ENCODE measurements around the gene CCDC152.

CCDC152 gene

GRCh38 chr5:42772265-42772993, 15.8 kb downstream of the CCDC152 start:
- H3K4me3 ChIP-seq (ENCODE audit: low read length): no peak overlapping the region

GRCh38 chr5:42779083-42779482, 22.5 kb downstream of the CCDC152 start:
- TF ChIP-seq, protein P1, sequence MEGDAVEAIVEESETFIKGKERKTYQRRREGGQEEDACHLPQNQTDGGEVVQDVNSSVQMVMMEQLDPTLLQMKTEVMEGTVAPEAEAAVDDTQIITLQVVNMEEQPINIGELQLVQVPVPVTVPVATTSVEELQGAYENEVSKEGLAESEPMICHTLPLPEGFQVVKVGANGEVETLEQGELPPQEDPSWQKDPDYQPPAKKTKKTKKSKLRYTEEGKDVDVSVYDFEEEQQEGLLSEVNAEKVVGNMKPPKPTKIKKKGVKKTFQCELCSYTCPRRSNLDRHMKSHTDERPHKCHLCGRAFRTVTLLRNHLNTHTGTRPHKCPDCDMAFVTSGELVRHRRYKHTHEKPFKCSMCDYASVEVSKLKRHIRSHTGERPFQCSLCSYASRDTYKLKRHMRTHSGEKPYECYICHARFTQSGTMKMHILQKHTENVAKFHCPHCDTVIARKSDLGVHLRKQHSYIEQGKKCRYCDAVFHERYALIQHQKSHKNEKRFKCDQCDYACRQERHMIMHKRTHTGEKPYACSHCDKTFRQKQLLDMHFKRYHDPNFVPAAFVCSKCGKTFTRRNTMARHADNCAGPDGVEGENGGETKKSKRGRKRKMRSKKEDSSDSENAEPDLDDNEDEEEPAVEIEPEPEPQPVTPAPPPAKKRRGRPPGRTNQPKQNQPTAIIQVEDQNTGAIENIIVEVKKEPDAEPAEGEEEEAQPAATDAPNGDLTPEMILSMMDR (conservative IDR thresholded peaks at IDR 0.05; ENCODE audit: low read depth, low read length): no peak
- H3K4me3 ChIP-seq (ENCODE audit: low read length): no peak overlapping the region
- DNase-seq (ENCODE audit: low read depth): no peak

More at GRCh38 chr5:42772265-42772993, 15.8 kb downstream of the CCDC152 start:
- DNase-seq (ENCODE audit: low read depth): no peak
- TF ChIP-seq, protein P1 (conservative IDR thresholded peaks at IDR 0.05; ENCODE audit: low read depth, low read length): no peak

GRCh38 chr5:42781584-42781983, 25.0 kb downstream of the CCDC152 start:
- TF ChIP-seq, protein P1 (conservative IDR thresholded peaks at IDR 0.05; ENCODE audit: low read depth, low read length): no peak
- no peak for DNase-seq (ENCODE audit: low read depth)
- H3K4me3 ChIP-seq (ENCODE audit: low read length): no peak overlapping the region

DNA sequence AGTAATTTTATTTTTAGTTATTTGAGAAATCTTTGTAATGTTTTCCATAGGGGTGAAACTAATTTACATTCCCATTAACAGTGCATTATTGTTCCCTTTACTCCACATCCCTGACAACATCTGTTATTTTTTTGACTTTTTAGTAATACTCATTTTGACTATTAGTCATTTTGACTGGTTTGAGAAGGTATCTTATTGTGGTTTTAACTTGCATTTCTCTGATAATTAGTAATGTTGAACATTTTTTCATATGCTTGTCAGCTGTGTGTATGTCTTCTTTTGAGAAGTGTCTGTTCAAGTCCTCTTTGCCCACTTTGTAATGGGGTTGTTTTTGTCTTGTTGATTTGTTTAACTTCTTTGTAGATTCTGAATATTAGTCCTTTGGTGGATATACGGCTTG, 27.5 kb downstream of the CCDC152 start:
- H3K4me3 ChIP-seq (ENCODE audit: low read length): no peak overlapping the region
- TF ChIP-seq, protein P1 (conservative IDR thresholded peaks at IDR 0.05; ENCODE audit: low read depth, low read length): no peak
- no peak for DNase-seq (ENCODE audit: low read depth)

GRCh38 chr5:42785756-42786155, 29.1 kb downstream of the CCDC152 start:
- TF ChIP-seq, protein P1 (conservative IDR thresholded peaks at IDR 0.05; ENCODE audit: low read depth, low read length): no peak
- H3K4me3 ChIP-seq (ENCODE audit: low read length): no peak overlapping the region
- no peak for DNase-seq (ENCODE audit: low read depth)

DNA sequence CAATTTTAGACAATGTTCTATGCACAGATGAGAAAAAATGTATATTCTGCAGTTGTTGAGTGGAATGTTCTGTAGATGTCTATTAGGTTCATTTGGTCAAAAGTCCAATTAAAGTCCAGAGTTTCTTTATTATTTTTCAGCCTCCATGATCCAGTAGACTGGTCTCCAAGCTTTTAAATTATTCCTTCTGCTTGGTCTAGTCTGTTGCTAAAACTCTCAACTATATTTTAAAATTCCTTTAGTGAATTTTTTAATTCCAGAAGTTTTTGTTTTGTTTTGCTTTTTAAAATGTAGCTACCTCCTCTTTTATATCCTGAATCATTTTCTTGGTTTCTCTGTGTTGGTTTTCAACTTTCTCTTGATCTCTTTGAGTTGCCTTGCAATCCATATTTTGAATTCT, 30.5 kb downstream of the CCDC152 start:
- no peak for DNase-seq (ENCODE audit: low read depth)
- TF ChIP-seq, protein P1 (conservative IDR thresholded peaks at IDR 0.05; ENCODE audit: low read depth, low read length): no peak
- H3K4me3 ChIP-seq (ENCODE audit: low read length): no peak overlapping the region

GRCh38 chr5:42787845-42788244, 31.2 kb downstream of the CCDC152 start:
- DNase-seq (ENCODE audit: low read depth): no peak
- TF ChIP-seq, protein P1 (conservative IDR thresholded peaks at IDR 0.05; ENCODE audit: low read depth, low read length): no peak
- no peak overlapping the region for H3K4me3 ChIP-seq (ENCODE audit: low read length)

Data from retinal pigment epithelial cell (primary cell).